Activated T-cell treated with anti-CD3 and anti-CD28 coated beads, Interleukin-2, amount 50 U/mL, for 24 hours (primary cell): ENCODE measurements around the gene KCNMA1.

ENCODE experiments used
- DNase-seq: peaks from one replicate; pipeline ENCODE4 v3.0.0-alpha.2; 2020
- H3K27ac Mint-ChIP-seq: 2 replicates; pipeline ENCODE4 v1.8.0; 2020; ENCODE audit warnings: mild to moderate bottlenecking, mixed read lengths
- H3K27me3 Mint-ChIP-seq: 2 replicates; pipeline ENCODE4 v1.8.0; 2020; ENCODE audit warnings: mixed read lengths
- H3K36me3 Mint-ChIP-seq: 2 replicates; pipeline ENCODE4 v1.8.0; 2020; ENCODE audit warnings: low read depth, mixed read lengths
- H3K4me1 Mint-ChIP-seq: 2 replicates; pipeline ENCODE4 v1.8.0; 2020; ENCODE audit warnings: low read depth, mixed read lengths
- H3K4me3 Mint-ChIP-seq: 2 replicates; pipeline ENCODE4 v1.8.0; 2020; ENCODE audit warnings: mild to moderate bottlenecking, moderate library complexity, mixed read lengths
- H3K9me3 Mint-ChIP-seq: 2 replicates; pipeline ENCODE4 v1.8.0; 2020; ENCODE audit warnings: mixed read lengths

KCNMA1 gene

DNA sequence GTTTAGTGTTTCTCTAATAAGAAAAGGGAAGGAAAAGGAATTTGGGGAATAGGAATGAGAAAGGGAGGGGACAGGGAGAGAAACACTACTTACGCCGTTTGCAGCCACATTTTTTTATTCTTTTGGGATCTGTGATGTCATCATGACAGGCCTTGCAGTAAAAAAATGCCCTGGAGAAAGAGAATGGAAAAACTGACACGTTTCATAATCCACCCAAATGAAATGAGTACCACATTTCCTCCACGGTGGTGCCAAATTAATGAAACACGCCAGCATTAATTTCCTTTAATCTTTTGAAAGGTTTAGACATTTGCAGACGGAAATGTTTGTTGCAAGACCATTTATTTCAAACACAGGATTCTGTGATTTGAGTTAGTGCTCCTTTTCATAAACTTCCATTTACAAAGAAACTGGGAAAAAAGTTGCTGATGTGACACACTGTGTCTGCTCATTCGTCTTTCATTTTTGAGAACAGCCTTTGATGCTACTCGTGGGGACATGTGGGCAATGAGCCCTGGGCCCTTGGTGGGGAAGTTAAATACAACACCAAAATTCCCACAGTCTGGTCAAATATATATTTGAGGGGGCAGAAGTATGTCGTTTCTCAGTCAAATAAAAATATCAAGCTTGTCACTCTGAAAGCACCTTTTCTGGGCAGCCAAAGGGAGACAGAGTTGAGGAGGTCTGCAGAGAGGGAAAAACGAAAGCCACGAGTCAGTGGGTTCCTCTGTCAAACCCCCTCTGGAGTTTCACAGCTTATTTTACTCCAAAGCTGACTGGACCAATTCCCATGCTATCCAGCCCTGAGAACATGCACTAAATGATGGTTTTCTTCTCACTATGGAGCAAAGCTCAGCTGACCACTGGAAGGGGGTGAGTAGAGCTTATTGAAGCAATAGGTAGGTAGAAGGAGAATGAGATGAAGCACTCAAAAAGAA, 625.5 kb downstream of the KCNMA1 start:
- Mint-ChIP-seq H3K4me3 (no peak overlapping the region), H3K36me3 (no peaks in the 10 kb centered on the region), H3K27me3 (no peaks in the 10 kb centered on the region), H3K4me1 (no peaks in the 10 kb centered on the region), H3K27ac (no peak overlapping the region), H3K9me3 (no peaks in the 10 kb centered on the region)
- DNase-seq = no peak

DNA sequence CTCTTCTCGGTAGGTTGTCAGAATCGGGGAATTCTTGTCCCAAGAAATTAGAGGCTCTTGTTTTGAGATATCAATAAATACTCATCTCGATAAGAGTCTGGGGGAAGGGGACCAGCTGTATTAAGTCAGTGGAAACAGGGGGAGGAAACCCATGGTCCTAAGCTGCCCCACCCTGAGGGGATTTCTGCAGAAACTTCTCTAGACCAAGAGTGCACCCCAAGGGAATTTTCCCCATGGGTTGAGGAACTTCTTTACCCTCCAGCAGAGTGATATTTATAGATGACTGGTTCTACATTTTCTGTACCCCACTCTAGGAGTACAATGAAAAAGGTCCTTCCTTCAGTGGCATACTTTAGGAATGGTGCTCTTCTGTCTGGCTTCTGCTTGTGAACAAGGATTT, 627.2 kb downstream of the KCNMA1 start:
- no peak overlapping the region for H3K4me3 Mint-ChIP-seq
- H3K27me3 Mint-ChIP-seq = no peaks in the 10 kb centered on the region
- H3K36me3 Mint-ChIP-seq = no peaks in the 10 kb centered on the region
- H3K4me1 Mint-ChIP-seq = no peaks in the 10 kb centered on the region
- H3K9me3 Mint-ChIP-seq = no peaks in the 10 kb centered on the region
- no peak overlapping the region for H3K27ac Mint-ChIP-seq
- no peak for DNase-seq

DNA sequence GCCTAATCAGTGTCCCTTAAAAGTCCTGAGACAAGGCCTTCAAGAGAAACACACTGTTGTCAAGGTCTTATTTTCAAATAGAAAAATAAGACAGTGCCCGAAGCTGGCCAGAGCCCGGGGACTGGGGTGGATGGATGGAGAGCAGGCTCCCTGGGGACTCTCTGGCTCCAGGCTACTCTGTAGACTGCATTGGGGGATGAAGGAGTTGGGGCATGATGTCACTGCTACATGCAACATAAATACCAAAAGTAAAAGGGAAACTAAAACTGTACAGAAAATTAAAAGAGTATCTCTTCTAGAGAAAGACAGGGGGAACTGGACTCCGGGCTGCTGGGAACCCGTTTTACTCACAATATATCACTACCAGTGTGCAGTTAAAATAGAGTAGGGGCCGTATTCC, 629.8 kb downstream of the KCNMA1 start:
- H3K4me1 Mint-ChIP-seq = no peaks in the 10 kb centered on the region
- no peak overlapping the region for H3K4me3 Mint-ChIP-seq
- H3K27ac Mint-ChIP-seq = no peak overlapping the region
- no peak for DNase-seq
- H3K9me3 Mint-ChIP-seq = no peaks in the 10 kb centered on the region
- no peaks in the 10 kb centered on the region for H3K27me3 Mint-ChIP-seq
- H3K36me3 Mint-ChIP-seq = no peaks in the 10 kb centered on the region

DNA sequence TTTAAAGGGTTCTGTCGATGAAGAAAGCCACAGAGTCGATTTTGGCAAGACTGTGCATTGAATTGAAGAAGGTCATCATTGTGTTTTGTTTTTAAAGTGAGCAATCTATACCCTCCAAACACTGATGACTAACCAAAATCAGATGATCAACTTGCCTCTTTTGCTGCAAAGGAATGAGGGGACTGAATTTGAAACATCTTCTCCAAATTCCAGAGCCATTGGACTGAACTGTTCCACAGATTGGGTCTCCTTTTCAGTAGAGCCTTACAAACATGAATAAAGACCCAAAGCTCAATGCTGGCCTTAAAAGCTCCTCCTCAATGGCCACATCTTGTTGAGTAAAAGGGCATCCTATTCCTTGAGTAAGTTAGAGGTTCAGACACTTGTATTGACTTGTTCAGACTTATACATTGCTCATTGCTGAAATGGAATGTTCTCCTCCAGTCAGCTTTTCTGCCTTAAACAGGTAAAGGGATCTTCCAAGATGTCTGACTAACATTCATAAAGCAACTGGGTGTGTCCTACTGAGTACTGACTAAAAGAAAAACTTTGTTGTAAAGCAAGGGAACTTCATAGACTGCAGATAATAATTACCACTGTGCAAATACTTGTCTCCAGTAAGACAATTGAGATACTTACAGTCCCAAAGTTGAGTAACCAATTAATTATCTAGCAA, 630.6 kb downstream of the KCNMA1 start:
- Mint-ChIP-seq H3K36me3 (no peaks in the 10 kb centered on the region), H3K4me1 (no peaks in the 10 kb centered on the region), H3K27me3 (no peaks in the 10 kb centered on the region), H3K27ac (peak overlapping the region; percentile 5), H3K9me3 (no peaks in the 10 kb centered on the region), H3K4me3 (no peak overlapping the region)
- no peak for DNase-seq

DNA sequence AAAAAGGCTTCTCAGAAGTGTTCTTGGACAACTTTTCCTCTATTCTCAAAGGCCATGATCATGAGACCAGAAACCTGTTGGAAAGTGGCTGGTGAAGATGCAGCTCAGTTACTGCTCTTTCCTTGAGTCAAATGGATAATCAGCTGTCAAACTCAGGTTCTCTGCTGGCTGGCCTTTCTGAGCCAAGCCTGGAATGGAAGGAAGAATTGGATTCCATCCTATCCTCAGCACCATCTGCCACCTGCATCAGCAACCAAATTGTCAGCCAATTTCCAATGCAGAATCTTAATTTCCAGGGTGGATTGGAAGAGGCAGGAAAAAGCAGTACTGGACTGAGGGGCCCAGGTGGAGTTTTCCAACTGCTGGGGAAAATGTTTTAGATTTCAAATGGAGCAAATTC, 631.7 kb downstream of the KCNMA1 start:
- no peak overlapping the region for H3K27ac Mint-ChIP-seq
- H3K4me3 Mint-ChIP-seq = no peak overlapping the region
- no peaks in the 10 kb centered on the region for H3K27me3 Mint-ChIP-seq
- H3K36me3 Mint-ChIP-seq = no peaks in the 10 kb centered on the region
- no peaks in the 10 kb centered on the region for H3K9me3 Mint-ChIP-seq
- DNase-seq = no peak
- H3K4me1 Mint-ChIP-seq = no peaks in the 10 kb centered on the region

DNA sequence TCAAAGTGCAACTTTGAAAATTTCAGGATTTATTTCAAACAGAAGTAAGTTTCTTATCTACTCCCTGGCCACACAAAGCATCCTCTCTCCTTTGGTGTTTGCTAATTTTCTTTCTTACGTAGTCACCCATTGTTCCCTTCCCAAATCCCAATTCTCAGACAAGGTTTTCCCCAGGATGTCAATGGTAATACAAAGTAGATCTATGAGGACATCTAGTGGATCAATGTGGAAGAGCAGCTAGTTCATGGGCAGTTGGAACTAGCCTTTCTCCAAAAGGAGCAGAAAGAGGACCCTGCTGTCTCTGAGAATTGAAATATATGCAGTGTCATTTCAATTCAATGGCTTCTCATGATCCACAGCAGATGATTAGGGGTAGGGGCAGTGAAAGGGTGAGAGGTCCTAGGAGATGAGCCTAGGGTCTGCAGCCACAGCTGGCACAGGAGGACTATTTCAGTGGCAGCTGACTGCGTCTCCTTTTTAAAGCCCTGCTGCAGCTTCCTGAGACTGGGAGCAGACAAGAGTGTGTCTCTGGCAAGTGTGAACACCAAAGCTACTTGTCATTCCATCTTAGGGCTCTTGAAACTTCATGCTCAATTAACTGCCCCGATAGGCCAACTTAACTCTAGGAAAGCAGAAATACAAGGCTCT, 632.6 kb downstream of the KCNMA1 start:
- no peak overlapping the region for H3K27ac Mint-ChIP-seq
- no peak for DNase-seq
- no peaks in the 10 kb centered on the region for H3K36me3 Mint-ChIP-seq
- H3K4me3 Mint-ChIP-seq = no peak overlapping the region
- H3K4me1 Mint-ChIP-seq = no peaks in the 10 kb centered on the region
- no peaks in the 10 kb centered on the region for H3K27me3 Mint-ChIP-seq
- H3K9me3 Mint-ChIP-seq = no peaks in the 10 kb centered on the region

DNA sequence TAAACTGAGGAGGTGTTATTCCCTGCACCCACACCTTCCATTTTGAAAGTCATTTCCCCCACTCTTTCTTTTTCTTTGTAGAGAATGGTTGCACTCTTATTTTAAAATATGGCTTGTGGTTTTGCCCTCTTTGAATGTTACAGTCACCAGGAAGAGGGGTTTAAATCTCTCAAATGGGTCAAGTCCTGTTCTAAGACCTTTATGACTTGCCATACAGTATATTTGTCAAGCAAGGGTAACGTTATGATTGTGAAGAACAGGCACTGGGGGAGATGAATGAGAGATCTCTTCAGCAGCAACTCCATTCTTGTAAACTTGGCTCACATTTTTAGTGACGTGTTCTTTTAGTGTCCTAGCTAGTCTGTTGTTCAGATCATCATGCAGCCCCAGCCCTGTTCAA, 634.7 kb downstream of the KCNMA1 start:
- Mint-ChIP-seq H3K27ac (no peak overlapping the region), H3K9me3 (no peaks in the 10 kb centered on the region), H3K36me3 (no peaks in the 10 kb centered on the region), H3K27me3 (no peaks in the 10 kb centered on the region), H3K4me1 (no peaks in the 10 kb centered on the region), H3K4me3 (no peak overlapping the region)
- DNase-seq = no peak

DNA sequence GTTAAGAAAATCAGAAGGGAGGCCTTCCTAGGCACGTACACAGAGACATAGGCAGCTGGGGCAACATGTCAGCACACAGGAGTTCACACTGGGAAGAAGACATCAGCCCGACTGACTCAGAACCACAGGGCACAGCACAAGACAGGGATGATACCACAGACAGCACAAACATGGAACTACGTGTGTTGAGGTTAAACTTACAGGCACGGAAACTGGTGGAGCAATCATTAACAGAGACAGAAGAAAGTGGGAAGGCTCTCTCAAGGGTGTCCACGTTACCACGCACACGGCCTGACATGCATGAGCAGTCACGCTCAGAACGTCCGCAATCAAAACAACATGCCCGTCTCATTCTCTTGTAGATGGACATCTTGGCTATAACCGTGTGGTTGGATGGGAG, 636.4 kb downstream of the KCNMA1 start:
- Mint-ChIP-seq H3K9me3 (no peaks in the 10 kb centered on the region), H3K4me3 (no peak overlapping the region), H3K27ac (no peak overlapping the region), H3K27me3 (no peaks in the 10 kb centered on the region), H3K36me3 (no peaks in the 10 kb centered on the region), H3K4me1 (no peaks in the 10 kb centered on the region)
- DNase-seq = no peak

DNA sequence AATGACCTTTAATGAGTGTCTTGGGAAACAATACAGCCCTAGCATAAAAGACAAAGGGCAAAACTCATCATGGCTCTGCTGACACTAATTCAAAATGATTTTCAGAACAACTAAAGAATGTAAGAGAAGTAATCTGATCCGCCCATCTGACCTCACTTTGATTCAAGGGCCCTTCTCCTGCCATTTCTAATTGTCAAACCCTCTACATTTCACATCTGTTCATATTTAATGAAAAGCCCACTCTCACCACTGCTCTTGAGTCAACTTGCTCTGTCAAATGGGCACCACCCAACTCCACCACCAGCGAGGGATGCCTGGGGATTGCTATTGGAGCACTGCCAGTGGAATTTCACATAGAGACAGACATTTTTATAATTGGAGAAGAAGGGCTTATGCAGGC, 639.2 kb downstream of the KCNMA1 start:
- Mint-ChIP-seq H3K27me3 (no peaks in the 10 kb centered on the region), H3K4me1 (no peaks in the 10 kb centered on the region), H3K27ac (no peak overlapping the region), H3K36me3 (no peaks in the 10 kb centered on the region), H3K4me3 (no peak overlapping the region), H3K9me3 (no peaks in the 10 kb centered on the region)
- no peak for DNase-seq

DNA sequence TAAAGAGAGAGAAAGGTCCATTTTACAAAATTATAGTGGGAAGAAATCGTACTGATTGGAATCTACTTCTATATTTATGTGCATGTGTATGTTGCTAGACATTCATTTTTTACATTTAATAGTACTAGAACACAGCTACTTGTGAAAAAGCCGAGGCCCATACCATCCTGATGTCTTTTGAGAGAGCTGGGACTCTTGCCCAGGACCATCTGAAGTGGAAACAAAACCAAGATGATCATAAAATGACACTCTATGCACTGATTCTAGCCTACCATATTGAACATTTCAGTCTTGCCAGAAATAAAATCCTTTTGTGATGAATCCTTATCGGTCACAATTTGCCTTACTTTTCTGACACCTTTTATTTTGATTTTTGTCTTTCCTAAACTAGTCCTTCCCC, 640.0 kb downstream of the KCNMA1 start:
- Mint-ChIP-seq H3K4me3 (no peak overlapping the region), H3K4me1 (no peaks in the 10 kb centered on the region), H3K27ac (no peak overlapping the region), H3K36me3 (no peaks in the 10 kb centered on the region), H3K27me3 (peaks cover 2% of the 10 kb centered on the region), H3K9me3 (no peaks in the 10 kb centered on the region)
- DNase-seq = no peak

DNA sequence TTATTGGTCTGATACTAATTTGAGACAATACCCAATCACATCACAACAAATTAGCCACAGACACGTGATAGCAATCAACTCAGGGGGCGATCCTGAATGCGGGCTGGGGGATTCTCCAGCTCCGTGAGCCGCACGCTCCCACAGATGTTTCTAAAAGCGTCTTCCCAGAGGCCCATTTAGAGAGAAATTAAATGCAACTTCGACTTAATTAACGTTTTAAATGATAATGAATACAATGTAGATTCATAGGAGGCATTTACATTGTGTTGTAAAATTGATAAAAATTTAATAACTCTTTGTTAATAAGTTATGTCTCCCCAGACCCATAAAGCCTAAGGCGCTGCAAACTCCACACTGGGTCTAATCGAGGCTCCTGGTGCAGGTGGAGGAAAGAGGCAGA, 642.6 kb downstream of the KCNMA1 start:
- H3K4me3 Mint-ChIP-seq = no peak overlapping the region
- H3K4me1 Mint-ChIP-seq = no peaks in the 10 kb centered on the region
- DNase-seq = no peak
- H3K36me3 Mint-ChIP-seq = no peaks in the 10 kb centered on the region
- H3K27me3 Mint-ChIP-seq = peaks cover 2% of the 10 kb centered on the region
- H3K9me3 Mint-ChIP-seq = no peaks in the 10 kb centered on the region
- H3K27ac Mint-ChIP-seq = no peak overlapping the region

DNA sequence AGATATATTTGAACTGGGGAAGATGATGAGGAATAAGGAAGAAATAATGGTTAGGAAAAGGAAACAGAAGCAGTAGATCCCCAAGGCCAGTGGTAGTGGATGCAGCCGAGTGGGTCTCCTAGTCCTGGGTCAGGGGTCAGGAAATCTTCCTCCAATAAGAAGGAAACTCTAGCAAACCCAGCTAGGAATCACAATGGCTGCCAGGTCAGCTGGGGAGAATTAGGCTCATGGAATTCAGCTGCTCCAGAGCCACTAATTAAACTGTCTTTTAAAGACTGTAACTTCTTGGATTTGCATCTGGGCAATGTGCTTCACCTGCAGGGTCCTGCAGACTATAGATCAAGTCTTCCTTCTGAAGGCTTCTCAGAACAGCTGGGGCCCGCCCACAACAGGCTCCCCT, 644.4 kb downstream of the KCNMA1 start:
- no peak for DNase-seq
- no peaks in the 10 kb centered on the region for H3K36me3 Mint-ChIP-seq
- no peaks in the 10 kb centered on the region for H3K9me3 Mint-ChIP-seq
- peaks cover 2% of the 10 kb centered on the region for H3K27me3 Mint-ChIP-seq
- no peak overlapping the region for H3K27ac Mint-ChIP-seq
- no peak overlapping the region for H3K4me3 Mint-ChIP-seq
- no peaks in the 10 kb centered on the region for H3K4me1 Mint-ChIP-seq

DNA sequence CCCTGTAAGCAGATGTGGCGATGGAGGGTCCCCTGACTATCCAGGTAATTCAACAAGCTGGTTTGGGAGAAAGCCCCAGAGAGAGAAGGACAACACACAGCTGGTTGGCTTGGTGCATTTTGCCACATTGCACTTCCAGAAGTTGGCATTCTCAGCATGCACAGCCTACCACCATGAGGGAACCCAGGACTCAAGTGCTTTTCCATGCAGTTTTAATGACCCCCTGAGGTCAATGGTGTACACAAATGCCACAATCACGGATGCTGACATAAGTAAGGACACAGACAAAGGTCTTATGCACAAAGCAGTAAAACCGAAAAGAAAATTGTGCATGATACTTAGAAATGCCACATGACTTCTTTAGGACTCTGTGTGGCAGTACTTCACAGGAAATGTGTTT, 645.1 kb downstream of the KCNMA1 start:
- Mint-ChIP-seq H3K27me3 (peaks cover 2% of the 10 kb centered on the region), H3K9me3 (no peaks in the 10 kb centered on the region), H3K4me3 (no peak overlapping the region), H3K36me3 (no peaks in the 10 kb centered on the region), H3K27ac (no peak overlapping the region), H3K4me1 (no peaks in the 10 kb centered on the region)
- DNase-seq = no peak

DNA sequence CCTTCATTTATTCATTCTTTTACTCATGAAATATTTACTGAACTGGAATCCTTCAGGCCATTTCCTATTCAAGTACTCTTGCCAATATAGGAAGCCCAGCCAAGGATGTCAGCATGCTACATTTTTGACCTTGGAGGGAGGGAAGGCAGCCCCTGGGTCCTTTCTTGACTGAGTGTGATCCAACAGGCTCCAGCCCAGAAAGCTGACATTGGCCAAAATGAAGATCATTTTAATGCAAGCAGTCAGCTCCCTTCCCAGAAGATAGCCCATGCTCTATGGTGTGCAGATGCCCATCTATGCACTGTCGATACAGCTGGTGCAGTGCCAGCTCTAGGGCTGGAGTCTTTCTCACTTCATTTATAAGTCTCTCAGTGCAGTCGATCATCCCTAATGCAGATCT, 646.0 kb downstream of the KCNMA1 start:
- H3K4me1 Mint-ChIP-seq = no peaks in the 10 kb centered on the region
- no peak for DNase-seq
- H3K36me3 Mint-ChIP-seq = no peaks in the 10 kb centered on the region
- H3K4me3 Mint-ChIP-seq = no peak overlapping the region
- H3K9me3 Mint-ChIP-seq = no peaks in the 10 kb centered on the region
- H3K27me3 Mint-ChIP-seq = peaks cover 2% of the 10 kb centered on the region
- no peak overlapping the region for H3K27ac Mint-ChIP-seq

DNA sequence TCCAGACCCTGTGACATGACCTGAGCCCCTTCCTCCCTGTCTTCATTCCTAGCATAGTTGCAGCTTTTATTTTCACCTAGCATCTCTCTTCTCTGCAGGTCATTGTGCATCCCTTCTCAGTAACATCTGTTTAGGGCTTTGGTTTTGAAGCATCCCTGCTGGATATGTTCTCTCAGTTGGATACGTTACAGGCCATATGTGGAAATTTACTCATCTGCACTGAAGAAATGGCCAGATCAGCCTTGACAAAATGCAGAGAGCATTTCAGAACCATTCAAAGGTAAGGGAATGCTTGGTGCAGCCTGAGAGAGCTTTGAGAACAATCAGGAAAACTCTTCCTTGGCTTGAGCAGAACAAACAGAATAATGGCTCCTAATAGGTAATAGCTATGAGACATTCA, 647.0 kb downstream of the KCNMA1 start:
- Mint-ChIP-seq H3K9me3 (no peaks in the 10 kb centered on the region), H3K4me1 (no peaks in the 10 kb centered on the region), H3K27me3 (peaks cover 2% of the 10 kb centered on the region), H3K27ac (no peak overlapping the region), H3K36me3 (no peaks in the 10 kb centered on the region), H3K4me3 (no peak overlapping the region)
- no peak for DNase-seq
